ENCODE measurements around the gene DPYSL3.

DNA sequence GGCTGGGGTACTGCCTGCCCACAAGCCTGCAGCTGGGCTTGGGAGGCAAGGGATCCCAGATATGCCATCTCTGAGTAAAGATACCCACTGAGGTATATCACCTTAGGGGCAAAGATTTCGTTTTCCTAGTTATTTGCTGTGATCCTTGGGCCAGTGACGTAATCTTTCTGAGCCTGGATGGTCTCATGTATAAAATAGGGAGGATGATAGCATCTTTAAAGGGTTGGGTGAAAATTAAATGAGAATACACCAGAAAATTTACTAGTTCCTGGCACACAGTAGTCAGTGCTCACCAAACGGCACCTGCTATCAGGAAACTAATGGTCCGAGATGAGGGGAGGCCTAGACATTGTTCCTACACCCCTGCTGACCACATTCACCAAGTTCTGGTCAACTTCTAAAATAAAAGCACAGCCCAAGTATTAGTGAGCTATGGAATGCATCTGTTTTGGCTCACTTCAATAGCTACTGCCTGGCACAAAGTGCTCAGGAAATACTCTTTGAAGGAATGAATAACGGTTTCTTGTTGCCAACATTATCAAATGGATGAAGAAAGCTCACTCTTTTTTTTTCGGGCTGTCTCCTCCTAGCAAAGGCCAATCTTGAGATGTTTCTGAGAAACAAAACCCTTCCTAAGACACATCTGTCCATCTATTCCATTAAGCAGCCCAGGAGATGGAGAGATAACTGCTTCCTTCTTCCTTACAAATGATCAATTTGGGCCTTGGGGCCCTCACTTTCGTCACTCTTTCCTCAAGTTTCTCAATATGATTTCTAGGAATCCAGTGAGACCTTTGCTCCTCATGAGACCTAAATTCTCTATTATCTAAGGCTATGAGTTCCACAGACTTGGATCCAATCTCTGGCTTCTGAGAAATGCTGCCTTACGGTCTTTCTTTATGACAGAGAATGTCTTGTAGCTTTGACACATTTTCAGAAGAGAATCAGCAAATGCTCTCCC, 98.2 kb downstream of the DPYSL3 start:
- TF ChIP-seq, protein P1, sequence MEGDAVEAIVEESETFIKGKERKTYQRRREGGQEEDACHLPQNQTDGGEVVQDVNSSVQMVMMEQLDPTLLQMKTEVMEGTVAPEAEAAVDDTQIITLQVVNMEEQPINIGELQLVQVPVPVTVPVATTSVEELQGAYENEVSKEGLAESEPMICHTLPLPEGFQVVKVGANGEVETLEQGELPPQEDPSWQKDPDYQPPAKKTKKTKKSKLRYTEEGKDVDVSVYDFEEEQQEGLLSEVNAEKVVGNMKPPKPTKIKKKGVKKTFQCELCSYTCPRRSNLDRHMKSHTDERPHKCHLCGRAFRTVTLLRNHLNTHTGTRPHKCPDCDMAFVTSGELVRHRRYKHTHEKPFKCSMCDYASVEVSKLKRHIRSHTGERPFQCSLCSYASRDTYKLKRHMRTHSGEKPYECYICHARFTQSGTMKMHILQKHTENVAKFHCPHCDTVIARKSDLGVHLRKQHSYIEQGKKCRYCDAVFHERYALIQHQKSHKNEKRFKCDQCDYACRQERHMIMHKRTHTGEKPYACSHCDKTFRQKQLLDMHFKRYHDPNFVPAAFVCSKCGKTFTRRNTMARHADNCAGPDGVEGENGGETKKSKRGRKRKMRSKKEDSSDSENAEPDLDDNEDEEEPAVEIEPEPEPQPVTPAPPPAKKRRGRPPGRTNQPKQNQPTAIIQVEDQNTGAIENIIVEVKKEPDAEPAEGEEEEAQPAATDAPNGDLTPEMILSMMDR (IDR thresholded peaks at IDR 0.05; ENCODE audit: poor library complexity, severe bottlenecking): no peak
- TF ChIP-seq EZH2 (IDR thresholded peaks at IDR 0.05; ENCODE audit: borderline replicate concordance, insufficient read depth, low read length, poor library complexity, severe bottlenecking) (no peak), EP300 (conservative IDR thresholded peaks at IDR 0.05; ENCODE audit: poor library complexity, severe bottlenecking) (no peak), RAD21 (conservative IDR thresholded peaks at IDR 0.05) (no peak), SMC3 (conservative IDR thresholded peaks at IDR 0.05; ENCODE audit: poor library complexity) (no peak)
- TF ChIP-seq, protein P2, sequence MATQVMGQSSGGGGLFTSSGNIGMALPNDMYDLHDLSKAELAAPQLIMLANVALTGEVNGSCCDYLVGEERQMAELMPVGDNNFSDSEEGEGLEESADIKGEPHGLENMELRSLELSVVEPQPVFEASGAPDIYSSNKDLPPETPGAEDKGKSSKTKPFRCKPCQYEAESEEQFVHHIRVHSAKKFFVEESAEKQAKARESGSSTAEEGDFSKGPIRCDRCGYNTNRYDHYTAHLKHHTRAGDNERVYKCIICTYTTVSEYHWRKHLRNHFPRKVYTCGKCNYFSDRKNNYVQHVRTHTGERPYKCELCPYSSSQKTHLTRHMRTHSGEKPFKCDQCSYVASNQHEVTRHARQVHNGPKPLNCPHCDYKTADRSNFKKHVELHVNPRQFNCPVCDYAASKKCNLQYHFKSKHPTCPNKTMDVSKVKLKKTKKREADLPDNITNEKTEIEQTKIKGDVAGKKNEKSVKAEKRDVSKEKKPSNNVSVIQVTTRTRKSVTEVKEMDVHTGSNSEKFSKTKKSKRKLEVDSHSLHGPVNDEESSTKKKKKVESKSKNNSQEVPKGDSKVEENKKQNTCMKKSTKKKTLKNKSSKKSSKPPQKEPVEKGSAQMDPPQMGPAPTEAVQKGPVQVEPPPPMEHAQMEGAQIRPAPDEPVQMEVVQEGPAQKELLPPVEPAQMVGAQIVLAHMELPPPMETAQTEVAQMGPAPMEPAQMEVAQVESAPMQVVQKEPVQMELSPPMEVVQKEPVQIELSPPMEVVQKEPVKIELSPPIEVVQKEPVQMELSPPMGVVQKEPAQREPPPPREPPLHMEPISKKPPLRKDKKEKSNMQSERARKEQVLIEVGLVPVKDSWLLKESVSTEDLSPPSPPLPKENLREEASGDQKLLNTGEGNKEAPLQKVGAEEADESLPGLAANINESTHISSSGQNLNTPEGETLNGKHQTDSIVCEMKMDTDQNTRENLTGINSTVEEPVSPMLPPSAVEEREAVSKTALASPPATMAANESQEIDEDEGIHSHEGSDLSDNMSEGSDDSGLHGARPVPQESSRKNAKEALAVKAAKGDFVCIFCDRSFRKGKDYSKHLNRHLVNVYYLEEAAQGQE (IDR thresholded peaks at IDR 0.05; ENCODE audit: borderline replicate concordance): no peak
